GM19467 (cell line): ENCODE data around the gene KCNQ5.
A peak's percentile ranks its signal among the peaks of the same experiment; 100 is the strongest.

ENCODE experiments used
- ATAC-seq: cut with Tn5 transposase; IDR thresholded peaks from one replicate; pipeline ENCODE4 v1.9.1; 2021; ENCODE audit warnings: mild to moderate bottlenecking, moderate library complexity; ENCODE audit not compliant: unreplicated experiment

The KCNQ5 gene

DNA sequence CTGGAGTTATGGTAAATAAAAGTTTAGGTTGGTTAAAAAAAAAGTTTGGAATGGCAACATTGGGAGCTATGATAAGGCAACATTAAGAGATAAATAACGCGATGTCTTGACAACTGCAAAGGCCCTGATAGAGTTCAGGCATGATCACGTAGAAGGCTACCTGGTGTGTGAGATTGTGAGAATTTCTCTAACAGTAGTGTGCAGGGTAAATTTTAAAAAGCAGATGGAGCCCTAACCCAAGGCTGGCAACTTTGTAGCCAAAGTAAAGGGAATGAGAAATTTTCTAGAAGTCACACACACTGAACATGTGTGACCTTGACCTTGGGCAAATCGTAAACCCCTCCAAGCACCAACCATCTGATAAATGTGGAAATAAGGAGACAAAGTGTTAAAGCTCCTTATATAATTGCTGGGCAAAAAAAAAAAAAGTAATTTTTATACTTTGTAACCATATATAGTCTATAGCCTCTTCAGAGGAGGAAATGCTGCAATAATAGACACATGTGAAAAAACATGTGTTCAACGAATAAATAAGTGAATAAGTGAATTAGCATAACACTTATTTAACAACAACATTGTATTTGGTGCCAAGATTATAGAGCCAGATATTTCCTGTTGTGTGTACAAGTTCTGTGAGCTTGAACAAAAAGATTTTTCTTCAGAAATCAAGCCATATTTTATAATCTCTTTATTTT lies 18.2 kb downstream of the KCNQ5 start:
- ATAC-seq, result no peak

DNA sequence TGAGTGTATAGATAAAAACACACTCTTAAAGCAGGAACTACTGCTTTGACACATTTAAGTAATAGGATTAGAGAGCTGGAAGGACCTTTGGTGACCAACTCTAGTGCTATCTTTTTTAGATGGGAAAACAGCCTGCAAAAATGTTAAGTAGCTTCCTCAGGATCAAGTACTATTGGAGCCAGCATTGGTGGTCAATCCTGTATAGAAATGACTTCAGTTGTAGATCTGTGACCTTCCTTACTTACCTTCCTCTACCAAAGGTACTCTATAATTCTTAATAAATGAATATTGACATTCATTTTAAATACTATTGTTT lies 18.7 kb downstream of the KCNQ5 start:
- no peak for ATAC-seq

DNA sequence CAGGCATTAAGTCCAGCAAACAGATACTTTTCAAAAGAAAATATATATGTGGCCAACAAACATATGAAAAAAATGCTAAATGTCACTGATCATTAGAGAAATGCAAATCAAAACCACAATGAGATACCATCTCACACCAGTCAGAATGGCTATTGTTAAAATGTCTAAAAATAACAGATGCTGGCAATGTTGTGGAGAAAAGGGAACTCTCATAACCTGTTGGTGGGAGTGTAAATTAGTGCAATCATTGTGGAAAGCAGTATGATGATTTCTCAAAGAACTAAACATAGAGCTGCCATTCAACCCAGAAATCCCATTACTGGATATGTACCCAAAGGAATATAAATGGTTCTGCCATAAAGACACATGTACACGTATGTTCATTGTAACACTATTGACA lies 20.6 kb downstream of the KCNQ5 start:
- no peak for ATAC-seq

- no peak for ATAC-seq
These were observed 21.4 kb downstream of the KCNQ5 start for GRCh38 chr6:72643214-72643613.

GRCh38 chr6:72646604-72647485 lies 25.0 kb downstream of the KCNQ5 start:
- no peak for ATAC-seq

DNA sequence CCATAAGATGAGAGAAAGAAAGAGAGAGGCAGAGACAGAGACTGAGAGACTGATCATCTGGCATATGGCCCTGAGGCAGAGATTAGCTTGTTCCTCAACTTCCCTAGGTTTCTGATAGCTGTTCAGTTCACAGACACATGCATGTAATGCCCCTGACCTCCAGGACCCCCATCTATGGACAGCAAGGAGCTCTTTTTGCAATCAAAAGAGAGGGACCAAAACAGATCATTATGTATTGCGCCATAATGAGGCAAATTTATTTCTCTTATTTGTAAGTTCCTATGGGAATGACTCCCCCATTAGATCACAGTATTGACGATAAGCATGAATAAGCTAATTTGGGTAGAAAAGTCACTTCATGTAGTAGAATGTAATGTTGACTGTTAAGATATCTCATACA lies 25.6 kb downstream of the KCNQ5 start:
- ATAC-seq, result no peak

DNA sequence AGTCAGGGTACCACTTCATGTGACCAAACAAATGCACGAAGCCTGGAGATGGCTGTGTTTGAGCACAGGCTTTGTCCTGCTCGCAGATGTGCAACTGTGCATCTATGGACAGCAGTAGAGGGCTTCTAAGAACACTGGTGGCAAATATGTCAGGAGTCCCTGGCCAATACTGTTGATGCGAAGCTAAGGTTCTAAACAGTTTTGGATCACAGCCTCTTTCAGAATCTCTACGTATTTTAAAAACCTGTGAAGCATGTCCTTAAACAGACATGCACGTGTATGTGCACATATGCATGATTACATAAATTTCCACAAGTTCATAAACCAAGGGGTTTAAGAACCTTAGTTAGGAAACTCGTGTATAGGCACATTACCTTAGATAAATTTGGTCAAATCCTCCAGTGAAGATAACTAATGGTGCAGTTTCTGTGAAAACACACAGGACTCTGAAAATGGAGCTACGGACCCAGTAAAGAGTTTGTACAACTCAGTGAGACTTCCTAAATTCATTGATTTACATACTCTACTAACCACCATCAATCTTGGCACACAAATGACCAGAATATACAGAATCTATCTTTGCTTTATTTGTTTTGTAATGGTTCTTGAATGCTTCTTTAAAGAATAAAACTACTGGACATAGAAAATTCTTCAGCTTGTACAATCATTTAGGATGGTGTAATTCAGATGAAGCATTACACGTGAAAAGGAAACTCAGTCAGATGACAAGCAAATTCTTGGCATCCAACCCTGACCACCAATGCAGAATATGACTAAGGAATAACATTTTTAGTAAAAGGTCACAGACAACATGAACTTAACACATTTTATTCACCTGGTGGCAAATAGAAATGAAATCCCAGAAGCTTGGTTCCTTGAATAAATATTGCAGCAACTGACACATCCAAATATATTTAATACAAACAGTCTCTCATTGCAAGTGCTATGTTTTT lies 27.4 kb downstream of the KCNQ5 start:
- ATAC-seq, result no peak

DNA sequence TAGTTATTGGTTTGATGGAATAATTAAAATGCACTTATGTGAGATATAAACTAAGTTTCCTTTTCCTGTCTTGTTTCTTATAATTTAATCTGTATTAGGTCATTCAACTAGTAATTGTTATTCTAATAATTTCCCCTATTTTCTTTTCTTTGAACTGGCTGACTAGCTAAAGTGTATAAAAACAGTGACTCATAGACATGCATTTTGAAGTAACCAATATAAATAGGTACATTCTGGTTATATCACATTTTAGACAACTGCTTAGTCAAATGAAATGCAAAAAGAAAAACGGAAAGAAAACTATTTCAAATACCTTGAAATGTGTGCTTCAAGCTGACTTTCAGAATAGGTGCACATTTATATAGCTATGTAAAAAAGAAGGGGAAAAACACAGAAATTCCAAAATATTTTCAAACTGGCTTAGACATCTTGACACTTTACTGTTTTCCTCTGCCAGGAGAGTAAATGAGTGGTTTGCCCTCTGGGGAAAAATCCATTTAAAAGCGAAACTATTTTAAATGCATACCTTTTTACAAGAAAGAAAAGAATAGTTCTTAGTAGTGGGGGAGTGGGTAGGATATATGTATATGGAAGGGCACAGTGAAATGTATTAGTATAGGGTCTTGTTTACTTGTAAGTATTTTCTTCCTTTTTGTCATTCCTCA lies 28.3 kb downstream of the KCNQ5 start:
- no peak for ATAC-seq

GRCh38 chr6:72651174-72651573 lies 29.3 kb downstream of the KCNQ5 start:
- no peak for ATAC-seq

- ATAC-seq, result no peak
These were observed 30.4 kb downstream of the KCNQ5 start for GRCh38 chr6:72651967-72652956.

GRCh38 chr6:72653026-72653425 lies 31.2 kb downstream of the KCNQ5 start:
- ATAC-seq, result no peak

DNA sequence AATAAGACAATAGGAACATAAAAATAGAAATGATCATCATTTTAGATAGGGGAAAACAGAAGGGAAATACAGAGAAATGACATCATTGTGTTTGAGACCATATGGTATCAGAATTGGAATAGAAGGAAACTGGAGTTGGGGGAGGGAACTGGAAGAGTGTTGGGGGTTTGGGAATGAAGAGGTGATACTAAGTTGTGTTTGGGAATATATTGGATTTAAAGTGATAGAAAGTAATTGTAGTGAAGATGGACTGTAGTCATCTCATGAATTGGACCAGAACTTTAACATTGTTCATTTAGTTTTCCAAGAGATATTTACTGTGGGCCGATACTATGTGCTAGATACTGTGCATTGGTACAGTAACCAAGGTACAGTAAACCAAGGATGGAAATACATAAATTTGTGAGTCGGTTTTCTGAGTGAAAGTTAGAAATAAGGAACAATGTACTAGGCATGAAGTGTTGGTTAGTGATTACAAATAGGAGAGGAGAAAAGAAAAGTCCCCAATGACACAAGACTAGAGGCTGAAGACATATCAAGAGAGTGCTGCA lies 32.3 kb downstream of the KCNQ5 start:
- peak; percentile 49 for ATAC-seq

DNA sequence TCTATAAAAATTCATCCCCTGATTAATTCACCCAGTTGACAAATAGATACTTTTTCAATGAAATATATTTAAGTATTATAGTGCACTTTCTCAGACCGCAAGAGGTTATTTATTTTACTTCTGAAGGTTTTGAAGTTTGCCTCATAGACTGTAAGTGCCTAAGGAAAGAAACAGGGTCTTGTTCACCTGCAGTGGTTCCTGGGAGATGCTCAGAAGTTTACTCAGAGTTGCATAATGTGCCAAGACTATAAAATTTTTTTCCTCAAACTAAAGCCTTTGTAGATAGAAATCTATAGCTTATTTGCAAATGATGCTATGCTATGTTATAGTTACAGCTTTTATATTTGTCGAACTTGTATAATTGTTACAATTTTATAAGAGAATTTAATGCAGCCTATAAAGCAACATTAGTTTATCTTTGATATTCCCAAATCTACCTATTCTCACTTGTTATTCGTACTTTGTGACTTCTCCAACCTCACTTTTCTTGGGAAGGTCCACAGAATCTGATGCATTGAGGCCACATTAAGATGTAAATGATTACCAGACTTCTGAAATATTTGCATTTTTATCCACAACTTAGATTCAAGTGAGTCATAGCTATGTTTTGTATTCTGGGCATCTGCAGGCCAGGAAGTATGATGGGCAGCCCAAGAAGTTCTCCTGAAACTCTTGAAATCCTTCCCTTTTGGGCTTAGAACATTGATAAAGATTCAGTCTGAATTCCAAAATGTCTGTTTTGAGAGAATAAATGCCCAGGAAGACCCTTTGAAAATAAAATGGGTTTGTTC lies 35.7 kb downstream of the KCNQ5 start:
- ATAC-seq, result no peak

- no peak for ATAC-seq
These were observed 37.9 kb downstream of the KCNQ5 start for GRCh38 chr6:72659754-72660153.

- ATAC-seq, result no peak
These were observed 39.5 kb downstream of the KCNQ5 start for GRCh38 chr6:72661411-72661810.

DNA sequence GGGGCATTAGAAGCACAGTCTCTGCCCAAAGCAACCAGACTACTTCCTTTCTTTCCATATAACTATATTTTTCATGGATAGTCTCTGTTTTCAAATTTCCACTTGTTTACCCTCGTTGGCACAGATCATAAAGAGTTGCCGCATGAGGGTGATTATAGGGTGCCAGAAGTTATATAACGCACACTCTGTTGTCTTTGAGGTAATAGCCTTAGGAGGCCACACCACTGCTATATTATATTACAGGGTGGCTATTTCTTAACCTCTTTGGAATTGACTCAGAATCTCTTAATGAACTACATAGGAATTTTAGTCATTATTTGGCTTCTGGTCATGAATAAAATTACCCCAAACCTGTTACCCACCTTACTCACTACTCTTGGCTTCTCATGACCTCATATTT lies 43.7 kb downstream of the KCNQ5 start:
- ATAC-seq, result no peak

DNA sequence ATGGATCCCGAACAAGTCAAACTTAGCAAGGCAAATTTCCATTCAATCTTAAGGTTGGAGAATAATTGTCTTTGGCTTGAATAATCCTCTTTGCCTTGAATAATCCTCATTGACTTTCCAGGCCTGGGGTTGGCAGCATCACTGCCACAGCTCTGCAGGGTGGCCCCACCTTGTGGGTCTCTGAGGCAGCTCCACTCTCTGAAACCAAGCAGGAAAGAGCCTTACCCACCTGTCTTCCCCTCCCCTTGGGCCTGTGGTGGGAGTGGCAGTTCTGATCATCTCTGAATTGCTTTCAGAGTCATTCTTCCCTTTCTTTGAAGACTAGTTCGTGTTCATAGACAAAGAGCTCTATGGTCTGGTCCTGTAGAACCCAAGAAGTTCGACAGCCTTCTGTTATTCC lies 47.5 kb downstream of the KCNQ5 start:
- no peak for ATAC-seq

DNA sequence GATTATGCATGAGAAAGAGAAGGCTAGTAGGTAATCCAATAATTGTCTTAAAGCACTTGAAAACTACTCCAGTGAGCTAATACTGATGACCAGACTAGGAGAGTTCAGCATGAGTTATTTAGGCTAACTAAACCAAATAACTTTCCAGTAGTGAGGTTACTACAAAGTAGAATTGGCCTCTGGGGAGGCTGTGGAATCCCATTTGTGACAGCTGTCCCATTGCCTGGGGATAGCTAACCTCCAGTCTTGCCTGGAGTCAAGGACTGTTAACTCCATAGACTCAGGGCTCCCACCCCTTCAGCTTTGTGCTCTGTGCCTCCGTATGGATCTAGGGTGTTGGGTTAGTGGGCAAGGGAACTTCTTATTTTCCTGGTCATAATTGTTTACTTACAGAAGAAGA lies 51.0 kb downstream of the KCNQ5 start:
- no peak for ATAC-seq

- no peak for ATAC-seq
These were observed 53.0 kb downstream of the KCNQ5 start for GRCh38 chr6:72674842-72675241.
